ENCODE data around the gene PSMD7.
"Not testable (repeated sequence)": the region's sequence is repeated elsewhere in the genome, so short reads cannot be mapped to it uniquely, and the experiment has no call there.

The PSMD7 gene

GRCh38 chr16:74322301-74322710 lies 25.7 kb downstream of the PSMD7 start:
- Histone ChIP-seq H3K36me3 (ENCODE audit: insufficient read depth, insufficient read length, low read length) (peaks cover 22% of the 10 kb centered on the region), H3K4me1 (ENCODE audit: insufficient read depth, insufficient read length) (peaks cover 3% of the 10 kb centered on the region), H3K27me3 (ENCODE audit: insufficient read depth, insufficient read length) (no peaks in the 10 kb centered on the region), H3K9me3 (ENCODE audit: insufficient read depth, low read length) (no peaks in the 10 kb centered on the region), H3K4me3 (ENCODE audit: insufficient read length, low read depth) (no peak overlapping the region), H3K9ac (ENCODE audit: insufficient read length, low read depth) (no peak overlapping the region)
- no peak for TF ChIP-seq SUZ12 (IDR thresholded peaks at IDR 0.05; ENCODE audit: extremely low read depth, insufficient read depth, insufficient read length)
- no peak for TF ChIP-seq ZNF274 (IDR thresholded peaks at IDR 0.05; ENCODE audit: low read depth, low read length)
- TF ChIP-seq YY1 (IDR thresholded peaks at IDR 0.05; ENCODE audit: insufficient read depth, insufficient read length) = no peak
- no peak for DNase-seq (ENCODE audit: low read depth, low spot score)

GRCh38 chr16:74324777-74325176 lies 28.2 kb downstream of the PSMD7 start:
- not testable (repeated sequence) for H3K9me3 ChIP-seq (ENCODE audit: insufficient read depth, low read length); H3K4me1 ChIP-seq (ENCODE audit: insufficient read depth, insufficient read length); H3K4me3 ChIP-seq (ENCODE audit: insufficient read length, low read depth); H3K27me3 ChIP-seq (ENCODE audit: insufficient read depth, insufficient read length); DNase-seq (ENCODE audit: low read depth, low spot score); H3K9ac ChIP-seq (ENCODE audit: insufficient read length, low read depth)
- H3K36me3 ChIP-seq (ENCODE audit: insufficient read depth, insufficient read length, low read length) = peaks cover 29% of the 10 kb centered on the region

- Histone ChIP-seq H3K27me3 (ENCODE audit: insufficient read depth, insufficient read length) (no peaks in the 10 kb centered on the region), H3K36me3 (ENCODE audit: insufficient read depth, insufficient read length, low read length) (peaks cover 31% of the 10 kb centered on the region), H3K4me3 (ENCODE audit: insufficient read length, low read depth) (no peak overlapping the region), H3K9ac (ENCODE audit: insufficient read length, low read depth) (no peak overlapping the region), H3K9me3 (ENCODE audit: insufficient read depth, low read length) (no peaks in the 10 kb centered on the region), H3K4me1 (ENCODE audit: insufficient read depth, insufficient read length) (peaks cover 3% of the 10 kb centered on the region)
- TF ChIP-seq YY1 (IDR thresholded peaks at IDR 0.05; ENCODE audit: insufficient read depth, insufficient read length) (no peak), ZNF274 (IDR thresholded peaks at IDR 0.05; ENCODE audit: low read depth, low read length) (no peak), SUZ12 (IDR thresholded peaks at IDR 0.05; ENCODE audit: extremely low read depth, insufficient read depth, insufficient read length) (no peak)
- no peak for DNase-seq (ENCODE audit: low read depth, low spot score)
Observed at GRCh38 chr16:74325641-74326040, 29.0 kb downstream of the PSMD7 start.

- not testable (repeated sequence) for H3K27me3 ChIP-seq (ENCODE audit: insufficient read depth, insufficient read length); DNase-seq (ENCODE audit: low read depth, low spot score); H3K4me3 ChIP-seq (ENCODE audit: insufficient read length, low read depth); H3K9me3 ChIP-seq (ENCODE audit: insufficient read depth, low read length); H3K9ac ChIP-seq (ENCODE audit: insufficient read length, low read depth); H3K4me1 ChIP-seq (ENCODE audit: insufficient read depth, insufficient read length)
- H3K36me3 ChIP-seq (ENCODE audit: insufficient read depth, insufficient read length, low read length) = peaks cover 49% of the 10 kb centered on the region
Observed at GRCh38 chr16:74328346-74328745, 31.7 kb downstream of the PSMD7 start.

GRCh38 chr16:74332469-74332868 lies 35.9 kb downstream of the PSMD7 start:
- not testable (repeated sequence) for DNase-seq (ENCODE audit: low read depth, low spot score); H3K9me3 ChIP-seq (ENCODE audit: insufficient read depth, low read length); H3K9ac ChIP-seq (ENCODE audit: insufficient read length, low read depth); H3K4me1 ChIP-seq (ENCODE audit: insufficient read depth, insufficient read length); H3K4me3 ChIP-seq (ENCODE audit: insufficient read length, low read depth); H3K27me3 ChIP-seq (ENCODE audit: insufficient read depth, insufficient read length)
- H3K36me3 ChIP-seq (ENCODE audit: insufficient read depth, insufficient read length, low read length) = peaks cover 33% of the 10 kb centered on the region

GRCh38 chr16:74337506-74337905 lies 40.9 kb downstream of the PSMD7 start:
- H3K4me1 ChIP-seq (ENCODE audit: insufficient read depth, insufficient read length); H3K9ac ChIP-seq (ENCODE audit: insufficient read length, low read depth); DNase-seq (ENCODE audit: low read depth, low spot score): not testable (repeated sequence)

GRCh38 chr16:74339226-74339625 lies 42.6 kb downstream of the PSMD7 start:
- H3K9me3 ChIP-seq (ENCODE audit: insufficient read depth, low read length); H3K4me3 ChIP-seq (ENCODE audit: insufficient read length, low read depth); H3K4me1 ChIP-seq (ENCODE audit: insufficient read depth, insufficient read length); H3K27me3 ChIP-seq (ENCODE audit: insufficient read depth, insufficient read length); H3K9ac ChIP-seq (ENCODE audit: insufficient read length, low read depth); DNase-seq (ENCODE audit: low read depth, low spot score): not testable (repeated sequence)
- H3K36me3 ChIP-seq (ENCODE audit: insufficient read depth, insufficient read length, low read length) = peaks cover 27% of the 10 kb centered on the region

More at GRCh38 chr16:74337506-74337905, 40.9 kb downstream of the PSMD7 start:
- not testable (repeated sequence) for H3K27me3 ChIP-seq (ENCODE audit: insufficient read depth, insufficient read length); H3K4me3 ChIP-seq (ENCODE audit: insufficient read length, low read depth); H3K9me3 ChIP-seq (ENCODE audit: insufficient read depth, low read length)
- peaks cover 29% of the 10 kb centered on the region for H3K36me3 ChIP-seq (ENCODE audit: insufficient read depth, insufficient read length, low read length)

GRCh38 chr16:74353038-74353437 lies 56.4 kb downstream of the PSMD7 start:
- not testable (repeated sequence) for H3K9ac ChIP-seq (ENCODE audit: insufficient read length, low read depth); H3K9me3 ChIP-seq (ENCODE audit: insufficient read depth, low read length); H3K4me1 ChIP-seq (ENCODE audit: insufficient read depth, insufficient read length); H3K4me3 ChIP-seq (ENCODE audit: insufficient read length, low read depth); H3K27me3 ChIP-seq (ENCODE audit: insufficient read depth, insufficient read length); DNase-seq (ENCODE audit: low read depth, low spot score)
- peaks cover 55% of the 10 kb centered on the region for H3K36me3 ChIP-seq (ENCODE audit: insufficient read depth, insufficient read length, low read length)
